ENCODE results near the gene CAPN14. TPM values are rescaled to one million over a fixed set of nuclear protein-coding genes. Genes with fewer than 3 reads are reported as not detected.

The CAPN14 gene
- total and polyA plus RNA-seq, 7 donors, result 0.16 to 0.27 (median 0.24) TPM; not detected in 3

- intact Hi-C loops (cut with DNase I), result no loop called here
- Histone ChIP-seq H3K27ac (no peak overlapping the region), H3K27me3 (peaks cover 11 to 62% (median 37%) of the 10 kb centered on the region in 3 donors), H3K4me3 (no peak overlapping the region), H3K36me3 (no peaks in the 10 kb centered on the region), H3K4me1 (peaks cover 0 to 24% (median 20%) of the 10 kb centered on the region in 4 donors), H3K9me3 (no peaks in the 10 kb centered on the region)
- 85% methylated on average over 5 of the region's 5 CpGs for WGBS, 2 donors
- TF ChIP-seq POLR2A (IDR thresholded peaks at IDR 0.05), result no peak
- TF ChIP-seq EP300 (IDR thresholded peaks at IDR 0.05), result no peak
- TF ChIP-seq POLR2AphosphoS5 (IDR thresholded peaks at IDR 0.05), result no peak
- TF ChIP-seq CTCF (IDR thresholded peaks at IDR 0.05), result no peak
- DNase-seq, result no peak
These were observed 82.8 kb downstream of the CAPN14 start for GRCh38 chr2:31134480-31134879.

GRCh38 chr2:31132786-31133185, 84.5 kb downstream of the CAPN14 start:
- WGBS, 2 donors, result 90 to 91% methylated on average over 5 of the region's 5 CpGs

GRCh38 chr2:31131871-31132270, 85.4 kb downstream of the CAPN14 start:
- no peak overlapping the region for H3K4me3 ChIP-seq
- no peaks in the 10 kb centered on the region for H3K9me3 ChIP-seq
- DNase-seq, result no peak
- no peak overlapping the region for H3K27ac ChIP-seq
- H3K27me3 ChIP-seq, result peaks cover 4 to 43% (median 25%) of the 10 kb centered on the region in 3 donors
- no peaks in the 10 kb centered on the region for H3K36me3 ChIP-seq
- peaks cover 0 to 3% (median under 1%) of the 10 kb centered on the region in 4 donors for H3K4me1 ChIP-seq
- TF ChIP-seq POLR2AphosphoS5 (IDR thresholded peaks at IDR 0.05) (no peak), CTCF (IDR thresholded peaks at IDR 0.05) (no peak), POLR2A (IDR thresholded peaks at IDR 0.05) (no peak), EP300 (IDR thresholded peaks at IDR 0.05) (no peak)
- intact Hi-C loops (cut with DNase I), result no loop called here
- whole genome bisulfite sequencing, 2 donors, result 51 to 80% methylated on average over 4 of the region's 4 CpGs

More at GRCh38 chr2:31132786-31133185, 84.5 kb downstream of the CAPN14 start:
- Histone ChIP-seq H3K27ac (no peak overlapping the region), H3K36me3 (no peaks in the 10 kb centered on the region), H3K4me3 (no peak overlapping the region), H3K9me3 (no peaks in the 10 kb centered on the region), H3K4me1 (peaks cover 0 to 12% (median 10%) of the 10 kb centered on the region in 4 donors), H3K27me3 (peaks cover 11 to 52% (median 33%) of the 10 kb centered on the region in 3 donors)
- TF ChIP-seq POLR2A (IDR thresholded peaks at IDR 0.05) (no peak), EP300 (IDR thresholded peaks at IDR 0.05) (no peak), POLR2AphosphoS5 (IDR thresholded peaks at IDR 0.05) (no peak), CTCF (IDR thresholded peaks at IDR 0.05) (no peak)
- DNase-seq, result no peak
- intact Hi-C loops (cut with DNase I), result no loop called here

GRCh38 chr2:31129375-31130171, 87.7 kb downstream of the CAPN14 start:
- Histone ChIP-seq H3K4me1 (no peaks in the 10 kb centered on the region), H3K4me3 (no peak overlapping the region), H3K27ac (no peak overlapping the region), H3K36me3 (no peaks in the 10 kb centered on the region), H3K27me3 (peaks cover 0 to 22% (median 6%) of the 10 kb centered on the region in 3 donors), H3K9me3 (no peaks in the 10 kb centered on the region)
- no peak for TF ChIP-seq EP300 (IDR thresholded peaks at IDR 0.05)
- no peak for TF ChIP-seq CTCF (IDR thresholded peaks at IDR 0.05)
- WGBS, 2 donors, result 50 to 69% methylated on average over 6 of the region's 6 CpGs
- no peak for DNase-seq
- intact Hi-C loops (cut with DNase I), result no loop called here

Data from sigmoid colon (tissue), 7 donors.